HepG2 (cell line): Measurements from ENCODE around the gene NEURL3. TPM values are rescaled to one million over a fixed set of nuclear protein-coding genes. Genes with fewer than 3 reads are reported as not detected.

Experiments used
- E2F1 ChIP-seq: sonication (generic); formaldehyde crosslinking; IDR thresholded peaks from 2 replicates; pipeline ENCODE4 v1.5.0; 2020; ENCODE audit warnings: missing genetic modification reagents
- HNF4G ChIP-seq, 2 experiments: sonication (generic) in 1 of 2; formaldehyde crosslinking in 1 of 2; IDR thresholded peaks; 2 replicates each; pipeline versions ENCODE4 v1.4.0 to v1.6.1; 2011 to 2020; ENCODE audit warnings: borderline replicate concordance in 2 of 2, low read depth in 2 of 2, mild to moderate bottlenecking in 2 of 2, low read length in 1 of 2, missing genetic modification reagents in 1 of 2, moderate library complexity in 1 of 2
- NCOA2 ChIP-seq: sonication (generic); formaldehyde crosslinking; IDR thresholded peaks from 2 replicates; pipeline ENCODE4 v1.8.0; 2022; ENCODE audit warnings: inconsistent platforms
- RCOR2 ChIP-seq: IDR thresholded peaks from 2 replicates; pipeline ENCODE4 v1.6.1; 2016; ENCODE audit warnings: missing biosample characterization, missing genetic modification reagents
- RERE ChIP-seq: IDR thresholded peaks from 2 replicates; pipeline ENCODE4 v1.6.1; 2016; ENCODE audit warnings: low read depth, missing genetic modification reagents, missing compliant biosample characterization
- ZNF180 ChIP-seq: sonication (generic); formaldehyde crosslinking; IDR thresholded peaks from 2 replicates; pipeline ENCODE4 v1.4.0; 2020; ENCODE audit warnings: low read depth, missing genetic modification reagents, borderline replicate concordance
- ZNF367 ChIP-seq: sonication (generic); formaldehyde crosslinking; IDR thresholded peaks from 2 replicates; pipeline ENCODE4 v1.4.0; 2020; ENCODE audit warnings: missing genetic modification reagents, borderline replicate concordance
- ZNF790 ChIP-seq: sonication (generic); formaldehyde crosslinking; IDR thresholded peaks from 2 replicates; pipeline ENCODE4 v1.8.0; 2022; ENCODE audit warnings: missing genetic modification reagents, mild to moderate bottlenecking, borderline replicate concordance
- polyA plus RNA-seq, 8 experiments: library from polyadenylated mRNA; depleted of rRNA in 3 of 8; stranded (reverse) in 7 of 8; unstranded in 1 of 8; fragments of >200 nt; fragmentation: Illumina TruSeq in 4 of 8; extraction: Trizol in 4 of 8; gene quantifications; 2 replicates each; pipeline versions ENCODE4 v1.2.1 to v1.2.3, GENCODE V29; 2011 to 2016; ENCODE audit warnings: low read depth in 4 of 8, missing spikeins in 1 of 8, mixed read lengths in 1 of 8; ENCODE audit not compliant: insufficient read depth in 1 of 8
- total RNA-seq, 5 experiments: library from RNA; depleted of rRNA; stranded (reverse); fragments of >200 nt; fragmentation: Illumina TruSeq; extraction: Trizol; gene quantifications; 2 replicates each; pipeline ENCODE4 v1.2.3, GENCODE V29; 2016; ENCODE audit warnings: low read depth in 1 of 5
- TF ChIP-seq, protein P1 (sequence below): sonication (generic); formaldehyde crosslinking; IDR thresholded peaks from 2 replicates; pipeline ENCODE4 v1.4.0; 2020; ENCODE audit warnings: mild to moderate bottlenecking, missing genetic modification reagents
- TF ChIP-seq, protein P2 (sequence below): fragments of 450-650 bp; IDR thresholded peaks from 2 replicates; pipeline ENCODE4 v1.6.1; 2016

NEURL3 gene
- total and polyA plus RNA-seq, 2 of the 13 experiments (the other 11 are each of a cell fraction or from before 2014, with no cell fraction given): 0.16 to 1.2 TPM

- TF ChIP-seq, protein P1, sequence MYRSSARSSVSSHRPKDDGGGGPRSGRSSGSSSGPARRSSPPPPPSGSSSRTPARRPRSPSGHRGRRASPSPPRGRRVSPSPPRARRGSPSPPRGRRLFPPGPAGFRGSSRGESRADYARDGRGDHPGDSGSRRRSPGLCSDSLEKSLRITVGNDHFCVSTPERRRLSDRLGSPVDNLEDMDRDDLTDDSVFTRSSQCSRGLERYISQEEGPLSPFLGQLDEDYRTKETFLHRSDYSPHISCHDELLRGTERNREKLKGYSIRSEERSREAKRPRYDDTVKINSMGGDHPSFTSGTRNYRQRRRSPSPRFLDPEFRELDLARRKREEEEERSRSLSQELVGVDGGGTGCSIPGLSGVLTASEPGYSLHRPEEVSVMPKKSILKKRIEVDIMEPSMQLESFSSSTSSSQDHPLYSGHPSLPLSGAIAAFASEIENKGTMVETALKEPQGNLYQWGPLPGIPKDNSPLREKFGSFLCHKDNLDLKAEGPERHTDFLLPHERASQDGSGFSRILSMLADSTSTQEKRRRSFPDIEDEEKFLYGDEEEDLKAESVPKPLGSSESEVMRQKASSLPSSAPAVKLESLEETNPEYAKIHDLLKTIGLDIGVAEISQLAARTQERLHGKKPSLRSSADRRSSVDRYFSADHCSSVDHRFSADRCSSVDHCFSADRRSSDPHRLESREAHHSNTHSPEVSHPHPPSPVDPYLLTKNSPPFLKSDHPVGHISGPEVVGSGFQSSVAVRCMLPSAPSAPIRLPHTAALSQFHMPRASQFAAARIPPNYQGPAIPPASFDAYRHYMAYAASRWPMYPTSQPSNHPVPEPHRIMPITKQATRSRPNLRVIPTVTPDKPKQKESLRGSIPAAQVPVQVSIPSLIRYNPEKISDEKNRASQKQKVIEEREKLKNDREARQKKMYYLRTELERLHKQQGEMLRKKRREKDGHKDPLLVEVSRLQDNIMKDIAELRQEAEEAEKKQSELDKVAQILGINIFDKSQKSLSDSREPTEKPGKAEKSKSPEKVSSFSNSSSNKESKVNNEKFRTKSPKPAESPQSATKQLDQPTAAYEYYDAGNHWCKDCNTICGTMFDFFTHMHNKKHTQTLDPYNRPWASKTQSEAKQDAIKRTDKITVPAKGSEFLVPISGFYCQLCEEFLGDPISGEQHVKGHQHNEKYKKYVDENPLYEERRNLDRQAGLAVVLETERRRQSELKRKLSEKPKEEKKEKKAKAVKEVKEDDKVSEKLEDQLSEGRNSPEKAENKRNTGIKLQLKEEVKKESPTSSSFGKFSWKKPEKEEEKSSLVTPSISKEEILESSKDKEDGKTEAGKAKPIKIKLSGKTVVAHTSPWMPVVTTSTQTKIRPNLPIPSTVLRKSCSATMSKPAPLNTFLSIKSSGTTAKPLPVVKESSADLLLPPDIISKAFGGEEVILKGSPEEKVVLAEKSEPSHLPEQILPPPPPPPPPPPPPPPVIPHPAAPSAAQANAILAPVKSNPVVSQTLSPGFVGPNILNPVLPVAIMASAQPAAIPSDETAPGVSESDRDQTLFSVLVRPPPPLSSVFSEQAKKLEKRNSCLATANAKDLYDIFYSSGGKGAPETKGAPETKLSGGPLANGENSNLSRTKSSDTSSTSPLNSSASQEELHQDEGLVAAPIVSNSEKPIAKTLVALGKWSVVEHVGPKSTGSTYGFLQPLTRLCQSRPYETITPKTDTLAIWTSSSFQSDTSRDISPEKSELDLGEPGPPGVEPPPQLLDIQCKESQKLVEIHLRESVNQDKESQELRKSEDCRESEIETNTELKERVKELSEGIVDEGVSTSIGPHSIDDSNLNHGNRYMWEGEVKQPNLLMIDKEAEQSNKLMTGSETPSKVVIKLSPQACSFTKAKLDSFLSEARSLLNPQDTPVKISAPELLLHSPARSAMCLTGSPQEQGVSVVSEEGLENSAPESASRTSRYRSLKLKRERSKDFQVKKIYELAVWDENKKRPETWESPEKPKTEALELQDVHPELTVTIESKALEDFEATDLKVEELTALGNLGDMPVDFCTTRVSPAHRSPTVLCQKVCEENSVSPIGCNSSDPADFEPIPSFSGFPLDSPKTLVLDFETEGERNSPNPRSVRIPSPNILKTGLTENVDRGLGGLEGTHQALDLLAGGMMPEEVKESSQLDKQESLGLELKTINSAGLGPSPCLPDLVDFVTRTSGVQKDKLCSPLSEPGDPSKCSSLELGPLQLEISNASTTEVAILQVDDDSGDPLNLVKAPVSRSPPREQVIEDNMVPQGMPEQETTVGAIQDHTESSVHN (CRISPR knock-in tag): no peak
- peak; percentile 42; the same call in 1 of the 2 replicates for TF ChIP-seq RCOR2 (CRISPR knock-in tag)
- TF ChIP-seq E2F1 (CRISPR knock-in tag): no peak
- peak; percentile 57 for TF ChIP-seq HNF4G (IDR thresholded peaks at IDR 0.05; ENCODE audit: borderline replicate concordance, low read depth, low read length)
- peak; percentile 12; the same call in 1 of the 2 replicates for TF ChIP-seq HNF4G (CRISPR knock-in tag; IDR thresholded peaks at IDR 0.05; ENCODE audit: borderline replicate concordance, low read depth)
- TF ChIP-seq ZNF180 (CRISPR knock-in tag): no peak
- TF ChIP-seq ZNF790 (CRISPR knock-in tag): no peak
- TF ChIP-seq RERE (CRISPR knock-in tag): no peak
- TF ChIP-seq NCOA2 (CRISPR knock-in tag): peak; percentile 21; the same call in 1 of the 2 replicates
- TF ChIP-seq ZNF367 (CRISPR knock-in tag): no peak; the same call in 1 of the 2 replicates
- TF ChIP-seq, protein P2, sequence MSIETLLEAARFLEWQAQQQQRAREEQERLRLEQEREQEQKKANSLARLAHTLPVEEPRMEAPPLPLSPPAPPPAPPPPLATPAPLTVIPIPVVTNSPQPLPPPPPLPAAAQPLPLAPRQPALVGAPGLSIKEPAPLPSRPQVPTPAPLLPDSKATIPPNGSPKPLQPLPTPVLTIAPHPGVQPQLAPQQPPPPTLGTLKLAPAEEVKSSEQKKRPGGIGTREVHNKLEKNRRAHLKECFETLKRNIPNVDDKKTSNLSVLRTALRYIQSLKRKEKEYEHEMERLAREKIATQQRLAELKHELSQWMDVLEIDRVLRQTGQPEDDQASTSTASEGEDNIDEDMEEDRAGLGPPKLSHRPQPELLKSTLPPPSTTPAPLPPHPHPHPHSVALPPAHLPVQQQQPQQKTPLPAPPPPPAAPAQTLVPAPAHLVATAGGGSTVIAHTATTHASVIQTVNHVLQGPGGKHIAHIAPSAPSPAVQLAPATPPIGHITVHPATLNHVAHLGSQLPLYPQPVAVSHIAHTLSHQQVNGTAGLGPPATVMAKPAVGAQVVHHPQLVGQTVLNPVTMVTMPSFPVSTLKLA: no peak
These were observed 3.0 kb downstream of the NEURL3 start (continued) for GRCh38 chr2:96501886-96502810.
